ENCODE measurements around the gene ADCK1.
A peak's percentile ranks its signal among the peaks of the same experiment; 100 is the strongest.
"Not testable (repeated sequence)": the region's sequence is repeated elsewhere in the genome, so short reads cannot be mapped to it uniquely, and the experiment has no call there.

ADCK1 gene

DNA sequence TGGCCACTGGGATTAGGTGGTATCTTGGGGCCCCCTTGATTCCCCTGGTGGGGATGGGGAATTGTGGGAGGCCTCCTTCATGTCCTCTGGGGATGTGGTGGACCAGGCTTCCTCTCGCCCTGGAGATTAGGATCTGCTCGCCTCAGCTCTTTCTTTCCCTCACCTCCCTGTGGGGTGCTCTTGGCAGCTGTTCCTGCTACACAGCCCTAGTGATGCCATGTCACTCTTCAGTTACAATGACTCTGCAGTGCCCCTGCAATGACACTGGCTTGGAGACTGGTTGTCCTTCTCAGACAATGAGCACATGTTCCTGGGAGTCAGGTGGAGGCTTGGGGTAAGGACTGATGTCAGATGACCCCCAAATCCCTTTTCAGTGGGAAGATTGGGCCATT lies 83.9 kb downstream of the ADCK1 start:
- H3K4me1 ChIP-seq (ENCODE audit: insufficient read depth, poor library complexity, severe bottlenecking) = no peaks in the 10 kb centered on the region
- DNase-seq (ENCODE audit: low spot score) (no peak), ATAC-seq (ENCODE audit: low read depth) (no peak)
- no peak overlapping the region for H3K4me3 ChIP-seq (ENCODE audit: severe bottlenecking)
- no peaks in the 10 kb centered on the region for H3K9me3 ChIP-seq (ENCODE audit: severe bottlenecking)
- TF ChIP-seq, protein P1, sequence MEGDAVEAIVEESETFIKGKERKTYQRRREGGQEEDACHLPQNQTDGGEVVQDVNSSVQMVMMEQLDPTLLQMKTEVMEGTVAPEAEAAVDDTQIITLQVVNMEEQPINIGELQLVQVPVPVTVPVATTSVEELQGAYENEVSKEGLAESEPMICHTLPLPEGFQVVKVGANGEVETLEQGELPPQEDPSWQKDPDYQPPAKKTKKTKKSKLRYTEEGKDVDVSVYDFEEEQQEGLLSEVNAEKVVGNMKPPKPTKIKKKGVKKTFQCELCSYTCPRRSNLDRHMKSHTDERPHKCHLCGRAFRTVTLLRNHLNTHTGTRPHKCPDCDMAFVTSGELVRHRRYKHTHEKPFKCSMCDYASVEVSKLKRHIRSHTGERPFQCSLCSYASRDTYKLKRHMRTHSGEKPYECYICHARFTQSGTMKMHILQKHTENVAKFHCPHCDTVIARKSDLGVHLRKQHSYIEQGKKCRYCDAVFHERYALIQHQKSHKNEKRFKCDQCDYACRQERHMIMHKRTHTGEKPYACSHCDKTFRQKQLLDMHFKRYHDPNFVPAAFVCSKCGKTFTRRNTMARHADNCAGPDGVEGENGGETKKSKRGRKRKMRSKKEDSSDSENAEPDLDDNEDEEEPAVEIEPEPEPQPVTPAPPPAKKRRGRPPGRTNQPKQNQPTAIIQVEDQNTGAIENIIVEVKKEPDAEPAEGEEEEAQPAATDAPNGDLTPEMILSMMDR (IDR thresholded peaks at IDR 0.05; ENCODE audit: poor library complexity, severe bottlenecking) = no peak
- no peaks in the 10 kb centered on the region for H3K36me3 ChIP-seq (ENCODE audit: low read depth)
- H3K27ac ChIP-seq (ENCODE audit: poor library complexity, severe bottlenecking) = no peak overlapping the region
- no peaks in the 10 kb centered on the region for H3K27me3 ChIP-seq (ENCODE audit: insufficient read depth, poor library complexity, severe bottlenecking)

DNA sequence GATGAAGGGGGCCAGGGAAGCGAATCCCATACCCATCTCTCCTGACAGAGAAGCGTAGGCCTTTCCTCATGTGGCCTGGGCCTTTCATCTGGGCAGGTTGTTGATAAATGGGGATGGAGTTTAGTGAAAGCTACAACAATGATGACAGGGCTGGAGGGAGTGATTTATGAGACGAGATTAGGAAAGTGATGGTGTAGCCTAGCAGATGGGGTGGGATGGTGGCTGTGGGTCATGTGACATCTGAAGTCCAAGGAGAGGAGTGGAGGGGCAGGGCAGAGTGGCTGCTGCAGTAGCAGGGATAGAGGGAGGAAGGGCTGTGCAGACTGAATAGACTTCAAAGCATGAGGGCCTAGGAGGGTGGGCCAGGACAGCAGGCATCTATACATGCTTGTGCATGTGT lies 85.5 kb downstream of the ADCK1 start:
- Histone ChIP-seq H3K9me3 (ENCODE audit: severe bottlenecking) (no peaks in the 10 kb centered on the region), H3K36me3 (ENCODE audit: low read depth) (no peaks in the 10 kb centered on the region), H3K4me3 (ENCODE audit: severe bottlenecking) (no peak overlapping the region), H3K27ac (ENCODE audit: poor library complexity, severe bottlenecking) (no peak overlapping the region), H3K4me1 (ENCODE audit: insufficient read depth, poor library complexity, severe bottlenecking) (no peaks in the 10 kb centered on the region), H3K27me3 (ENCODE audit: insufficient read depth, poor library complexity, severe bottlenecking) (no peaks in the 10 kb centered on the region)
- no peak for ATAC-seq (ENCODE audit: low read depth)
- TF ChIP-seq, protein P1 (IDR thresholded peaks at IDR 0.05; ENCODE audit: poor library complexity, severe bottlenecking) = no peak
- DNase-seq (ENCODE audit: low spot score) = no peak

DNA sequence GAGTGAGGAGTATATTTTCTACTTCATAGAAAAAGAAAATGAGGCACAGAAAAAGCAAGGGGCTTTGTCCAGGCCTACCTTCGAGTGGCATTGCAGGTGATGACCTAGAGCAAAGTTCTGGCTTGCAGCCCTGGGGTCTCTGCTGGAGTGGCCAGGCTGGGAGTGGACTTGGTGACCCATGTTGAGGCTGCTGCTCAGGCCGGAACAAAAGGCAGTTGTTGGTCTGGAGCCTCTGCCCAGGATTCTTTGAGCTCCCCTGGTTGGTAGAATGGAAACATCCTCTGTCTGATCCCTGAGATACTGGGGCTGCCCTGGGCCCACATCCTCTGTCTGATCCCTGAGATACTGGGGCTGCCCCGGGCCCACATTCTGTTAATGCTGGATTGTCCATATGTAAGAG lies 86.1 kb downstream of the ADCK1 start:
- no peaks in the 10 kb centered on the region for H3K36me3 ChIP-seq (ENCODE audit: low read depth)
- TF ChIP-seq, protein P1 (IDR thresholded peaks at IDR 0.05; ENCODE audit: poor library complexity, severe bottlenecking) = no peak
- ATAC-seq (ENCODE audit: low read depth) (no peak), DNase-seq (ENCODE audit: low spot score) (no peak)
- H3K4me1 ChIP-seq (ENCODE audit: insufficient read depth, poor library complexity, severe bottlenecking) = no peaks in the 10 kb centered on the region
- no peaks in the 10 kb centered on the region for H3K9me3 ChIP-seq (ENCODE audit: severe bottlenecking)
- H3K27ac ChIP-seq (ENCODE audit: poor library complexity, severe bottlenecking) = no peak overlapping the region
- no peak overlapping the region for H3K4me3 ChIP-seq (ENCODE audit: severe bottlenecking)
- H3K27me3 ChIP-seq (ENCODE audit: insufficient read depth, poor library complexity, severe bottlenecking) = no peaks in the 10 kb centered on the region

DNA sequence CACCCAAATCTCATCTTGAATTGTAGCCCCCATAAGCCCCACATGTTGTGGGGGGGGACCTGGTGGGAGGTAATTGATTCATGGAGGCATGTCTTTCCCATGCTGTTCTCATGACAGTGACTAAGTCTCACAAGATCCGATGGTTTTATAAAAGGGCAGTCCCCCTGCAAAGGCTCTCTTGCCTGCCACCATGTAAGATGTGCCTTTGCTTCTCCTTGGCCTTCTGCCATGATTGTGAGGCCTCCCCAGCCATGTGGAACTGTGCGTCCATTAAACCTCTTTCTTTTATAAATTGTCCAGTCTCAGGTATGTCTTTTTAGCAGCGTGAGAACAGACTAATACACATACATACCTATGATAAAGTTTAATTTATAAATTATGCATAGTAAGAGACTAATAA lies 89.0 kb downstream of the ADCK1 start:
- DNase-seq (ENCODE audit: low spot score); H3K4me3 ChIP-seq (ENCODE audit: severe bottlenecking); H3K36me3 ChIP-seq (ENCODE audit: low read depth); H3K9me3 ChIP-seq (ENCODE audit: severe bottlenecking); H3K4me1 ChIP-seq (ENCODE audit: insufficient read depth, poor library complexity, severe bottlenecking); ATAC-seq (ENCODE audit: low read depth); H3K27ac ChIP-seq (ENCODE audit: poor library complexity, severe bottlenecking); H3K27me3 ChIP-seq (ENCODE audit: insufficient read depth, poor library complexity, severe bottlenecking): not testable (repeated sequence)

DNA sequence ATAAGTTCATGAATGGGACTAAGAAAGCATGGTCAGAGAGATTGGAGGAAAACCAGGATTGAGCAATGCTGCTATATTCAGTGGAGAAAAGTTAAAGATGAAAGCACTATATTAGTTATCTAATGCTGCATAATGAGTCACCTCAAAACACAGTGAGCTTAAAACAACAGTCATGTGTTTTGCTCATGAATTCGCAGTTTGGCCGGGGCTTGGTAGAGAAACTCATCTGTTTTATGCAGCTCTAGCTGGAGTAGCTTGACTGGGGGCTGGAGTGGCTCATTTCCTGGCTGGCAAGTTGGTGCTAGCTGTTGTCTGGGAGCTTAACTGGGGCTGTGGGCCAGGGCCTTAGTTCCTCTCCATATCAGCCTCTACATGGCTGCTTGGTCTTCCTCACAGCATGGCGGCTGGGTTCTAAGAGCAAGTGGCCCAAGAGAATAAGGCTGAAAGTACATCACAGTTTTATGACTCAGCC lies 90.1 kb downstream of the ADCK1 start:
- ATAC-seq (ENCODE audit: low read depth) (peak; percentile 80), DNase-seq (ENCODE audit: low spot score) (no peak)
- Histone ChIP-seq H3K36me3 (ENCODE audit: low read depth) (no peaks in the 10 kb centered on the region), H3K27ac (ENCODE audit: poor library complexity, severe bottlenecking) (no peak overlapping the region), H3K4me3 (ENCODE audit: severe bottlenecking) (no peak overlapping the region), H3K4me1 (ENCODE audit: insufficient read depth, poor library complexity, severe bottlenecking) (no peaks in the 10 kb centered on the region), H3K27me3 (ENCODE audit: insufficient read depth, poor library complexity, severe bottlenecking) (no peaks in the 10 kb centered on the region), H3K9me3 (ENCODE audit: severe bottlenecking) (no peaks in the 10 kb centered on the region)
- TF ChIP-seq, protein P1 (IDR thresholded peaks at IDR 0.05; ENCODE audit: poor library complexity, severe bottlenecking) = no peak
